ENCODE measurements around the gene RNASE7.

DNA sequence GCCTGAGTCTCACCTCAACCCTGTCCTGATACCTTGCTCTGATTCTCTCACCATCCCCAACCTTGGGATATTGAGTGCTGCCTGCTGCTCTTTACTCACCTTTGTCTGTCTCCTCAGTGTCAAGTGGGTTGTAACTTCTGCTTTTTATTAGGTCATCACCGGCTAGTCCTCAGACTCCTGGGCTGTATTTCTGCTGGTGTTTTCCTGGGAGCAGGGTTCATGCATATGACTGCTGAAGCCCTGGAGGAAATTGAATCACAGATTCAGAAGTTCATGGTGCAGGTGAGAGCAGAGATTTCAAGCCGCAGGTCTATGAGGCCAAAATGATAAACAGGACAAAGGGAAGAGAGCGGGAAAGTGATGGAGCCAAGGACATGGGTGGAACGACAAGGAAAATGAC, 42.6 kb upstream of the RNASE7 start:
- TF ChIP-seq GATA3 (IDR thresholded peaks at IDR 0.05; ENCODE audit: low read depth, low read length) (no peak), GATA2 (IDR thresholded peaks at IDR 0.05; ENCODE audit: low read depth, low read length) (no peak)
